ENCODE data around the gene ARTN. TPM values are rescaled to one million over a fixed set of nuclear protein-coding genes. Genes with fewer than 3 reads are reported as not detected.
A peak's percentile ranks its signal among the peaks of the same experiment; 100 is the strongest.

Gene ARTN
- total RNA-seq, 1 donor from 2014 or later, result 8.7 TPM

- DNase-seq (ENCODE audit: low read depth), result peak; percentile 74
- H3K4me3 ChIP-seq (ENCODE audit: low read depth, low read length), result no peak overlapping the region
- TF ChIP-seq, protein P1, sequence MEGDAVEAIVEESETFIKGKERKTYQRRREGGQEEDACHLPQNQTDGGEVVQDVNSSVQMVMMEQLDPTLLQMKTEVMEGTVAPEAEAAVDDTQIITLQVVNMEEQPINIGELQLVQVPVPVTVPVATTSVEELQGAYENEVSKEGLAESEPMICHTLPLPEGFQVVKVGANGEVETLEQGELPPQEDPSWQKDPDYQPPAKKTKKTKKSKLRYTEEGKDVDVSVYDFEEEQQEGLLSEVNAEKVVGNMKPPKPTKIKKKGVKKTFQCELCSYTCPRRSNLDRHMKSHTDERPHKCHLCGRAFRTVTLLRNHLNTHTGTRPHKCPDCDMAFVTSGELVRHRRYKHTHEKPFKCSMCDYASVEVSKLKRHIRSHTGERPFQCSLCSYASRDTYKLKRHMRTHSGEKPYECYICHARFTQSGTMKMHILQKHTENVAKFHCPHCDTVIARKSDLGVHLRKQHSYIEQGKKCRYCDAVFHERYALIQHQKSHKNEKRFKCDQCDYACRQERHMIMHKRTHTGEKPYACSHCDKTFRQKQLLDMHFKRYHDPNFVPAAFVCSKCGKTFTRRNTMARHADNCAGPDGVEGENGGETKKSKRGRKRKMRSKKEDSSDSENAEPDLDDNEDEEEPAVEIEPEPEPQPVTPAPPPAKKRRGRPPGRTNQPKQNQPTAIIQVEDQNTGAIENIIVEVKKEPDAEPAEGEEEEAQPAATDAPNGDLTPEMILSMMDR (IDR thresholded peaks at IDR 0.05; ENCODE audit: insufficient read depth, low read length, severe bottlenecking), result no peak
- no peaks in the 10 kb centered on the region for H3K27me3 ChIP-seq (ENCODE audit: control insufficient read depth, insufficient read depth, low read length)
- peak; percentile 18 for FAIRE-seq
- peaks cover 17% of the 10 kb centered on the region for H3K36me3 ChIP-seq (ENCODE audit: control insufficient read depth, insufficient read depth, low read length)
Observed at GRCh38 chr1:43985984-43986595, 52.5 kb downstream of the ARTN start.

- Histone ChIP-seq H3K4me3 (ENCODE audit: low read depth, low read length) (no peak overlapping the region), H3K27me3 (ENCODE audit: control insufficient read depth, insufficient read depth, low read length) (no peaks in the 10 kb centered on the region), H3K36me3 (ENCODE audit: control insufficient read depth, insufficient read depth, low read length) (peaks cover 14% of the 10 kb centered on the region)
- no peak for DNase-seq (ENCODE audit: low read depth)
- no peak for FAIRE-seq
- TF ChIP-seq, protein P1 (IDR thresholded peaks at IDR 0.05; ENCODE audit: insufficient read depth, low read length, severe bottlenecking), result peak; percentile 34
Observed at GRCh38 chr1:43986712-43987111, 53.1 kb downstream of the ARTN start.

Other genes with a start within 250 kb of the ARTN start
- gene ST3GAL3, start 226.3 kb upstream of the ARTN start, total RNA-seq, result 6.7 and 10.3 TPM in 2 replicates
- gene IPO13, start 13.1 kb downstream of the ARTN start, total RNA-seq, result 13.2 and 19.8 TPM in 2 replicates
- 17.9 and 31.9 TPM in 2 replicates for gene DPH2, start 36.2 kb downstream of the ARTN start, total RNA-seq
- gene ATP6V0B, start 41.2 kb downstream of the ARTN start, total RNA-seq, result 220 and 241 TPM in 2 replicates
- gene B4GALT2, start 45.4 kb downstream of the ARTN start, total RNA-seq, result 72.7 and 84.0 TPM in 2 replicates
- gene CCDC24, start 57.8 kb downstream of the ARTN start, total RNA-seq, result 2.6 and 3.7 TPM in 2 replicates
- gene SLC6A9, start 97.7 kb downstream of the ARTN start, total RNA-seq, result 13.4 and 21.9 TPM in 2 replicates
- not detected in 2 replicates for gene KLF17, start 185.0 kb downstream of the ARTN start, total RNA-seq
- not detected in 2 replicates for gene KLF18, start 207.8 kb downstream of the ARTN start, total RNA-seq

Data from bronchial epithelial cell (primary cell).